A673 (cell line): ENCODE results near the gene YWHAG. TPM values are rescaled to one million over a fixed set of nuclear protein-coding genes. Genes with fewer than 3 reads are reported as not detected.

Source experiments
- BruUV-seq: library from RNA; stranded (reverse); fragments of 400-500 nt; replicated peaks from 2 replicates; lab custom pipeline; 2021; lab: Mats Ljungman, UMichigan
- CTCF ChIA-PET: fragments of 300-600 bp; sonication (Branson Sonifier 250); formaldehyde crosslinking; loops from one replicate; lab custom pipeline; 2022; ENCODE audit warnings: antibody characterized with exemption; lab: Charles Lee
- POLR2A ChIA-PET: fragments of 300-600 bp; sonication (Branson Sonifier 250); formaldehyde crosslinking; loops from one replicate; lab custom pipeline; 2022; ENCODE audit warnings: antibody characterized with exemption; ENCODE audit not compliant: low non-redundant PET; lab: Charles Lee
- DNase-seq: peaks from one replicate; pipeline ENCODE4 v3.0.0-alpha.2; 2015; ENCODE audit warnings: low spot score
- H3K27ac ChIP-seq: fragments of 200-600 bp; sonication (generic); 2 replicates; pipeline ENCODE4 v1.5.1; 2016; ENCODE audit warnings: mixed run types, low read depth, mild to moderate bottlenecking, mixed read lengths, antibody characterized with exemption, low read length; ENCODE audit not compliant: poor library complexity, severe bottlenecking
- H3K27me3 ChIP-seq: fragments of 200-600 bp; sonication (generic); replicated peaks from 2 replicates; pipeline ENCODE4 v1.6.1; 2017; ENCODE audit warnings: mixed run types, low read depth, mild to moderate bottlenecking, mixed read lengths, antibody characterized with exemption, low read length; ENCODE audit not compliant: insufficient read depth, poor library complexity
- H3K36me3 ChIP-seq: fragments of 200-600 bp; sonication (generic); 2 replicates; pipeline ENCODE4 v1.6.1; 2016; ENCODE audit warnings: mixed run types, mild to moderate bottlenecking, mixed read lengths, antibody characterized with exemption, low read length; ENCODE audit not compliant: insufficient read depth, poor library complexity, severe bottlenecking
- H3K4me1 ChIP-seq: fragments of 200-600 bp; sonication (generic); 2 replicates; pipeline ENCODE4 v1.6.1; 2017; ENCODE audit warnings: mixed run types, mild to moderate bottlenecking, mixed read lengths, antibody characterized with exemption, low read length; ENCODE audit not compliant: insufficient read depth, poor library complexity, severe bottlenecking
- H3K4me3 ChIP-seq: fragments of 200-600 bp; sonication (generic); 2 replicates; pipeline ENCODE4 v1.5.1; 2016; ENCODE audit warnings: low read depth, mixed run types, mild to moderate bottlenecking, mixed read lengths, low read length; ENCODE audit not compliant: poor library complexity, severe bottlenecking
- H3K9me3 ChIP-seq: fragments of 200-600 bp; sonication (generic); 2 replicates; pipeline ENCODE4 v1.6.1; 2016; ENCODE audit warnings: mixed run types, low read depth, mild to moderate bottlenecking, mixed read lengths, antibody characterized with exemption, low read length; ENCODE audit not compliant: poor library complexity, severe bottlenecking
- CTCF ChIP-seq: fragments of 300-800, 200-600 bp; sonication (generic); conservative IDR thresholded peaks from 2 replicates; pipeline ENCODE4 v1.5.1; 2017; ENCODE audit warnings: low read depth, mild to moderate bottlenecking, antibody characterized with exemption, low read length, moderate library complexity, mixed read lengths
- EZH2 ChIP-seq: fragments of 200-600 bp; sonication (generic); IDR thresholded peaks from 2 replicates; pipeline ENCODE4 v1.6.1; 2017; ENCODE audit warnings: borderline replicate concordance, low read depth, mild to moderate bottlenecking, mixed read lengths, antibody characterized with exemption, low read length; ENCODE audit not compliant: poor library complexity, severe bottlenecking
- intact Hi-C: fragments of 100-400 bp; cut with micrococcal nuclease; formaldehyde crosslinking; loops from one replicate; pipeline ENCODE4 v1.10.0; 2022; ENCODE audit not compliant: unreplicated experiment
- total RNA-seq: library from RNA; stranded (reverse); gene quantifications from 2 replicates; pipeline ENCODE4 v1.2.3, GENCODE V29; 2021

Gene YWHAG
- total RNA-seq, 1 experiment from 2014 or later = 249 TPM

GRCh38 chr7:76332078-76332477 lies 26.7 kb downstream of the YWHAG start:
- TF ChIP-seq EZH2 (no peak), CTCF (no peak)
- CTCF ChIA-PET = no interaction called here
- no peak for DNase-seq

GRCh38 chr7:76330673-76331072 lies 28.1 kb downstream of the YWHAG start:
- Histone ChIP-seq H3K27ac (peak overlapping the region; percentile 41), H3K9me3 (no peaks in the 10 kb centered on the region), H3K4me3 (no peak overlapping the region), H3K4me1 (peaks cover 3% of the 10 kb centered on the region), H3K36me3 (peaks cover 48% of the 10 kb centered on the region), H3K27me3 (no peaks in the 10 kb centered on the region)
- TF ChIP-seq EZH2 = no peak
- peak; percentile 38 for TF ChIP-seq CTCF
- no peak for DNase-seq
- no TSS peak for BruUV-seq
- ChIA-PET POLR2A (no interaction called here), CTCF (no interaction called here)
- intact Hi-C loops = no loop called here

More at GRCh38 chr7:76332078-76332477, 26.7 kb downstream of the YWHAG start:
- no TSS peak for BruUV-seq
- POLR2A ChIA-PET = no interaction called here
- no peak overlapping the region for H3K27ac ChIP-seq
- no peaks in the 10 kb centered on the region for H3K27me3 ChIP-seq
- H3K4me1 ChIP-seq = peaks cover 5% of the 10 kb centered on the region
- H3K36me3 ChIP-seq = peaks cover 39% of the 10 kb centered on the region
- no peak overlapping the region for H3K4me3 ChIP-seq
- intact Hi-C loops = no loop called here
- H3K9me3 ChIP-seq = no peaks in the 10 kb centered on the region

- no peak for TF ChIP-seq EZH2
- no peak for TF ChIP-seq CTCF
- Histone ChIP-seq H3K27ac (peak overlapping the region; percentile 41), H3K9me3 (no peaks in the 10 kb centered on the region), H3K4me1 (peaks cover 3% of the 10 kb centered on the region), H3K27me3 (no peaks in the 10 kb centered on the region), H3K4me3 (no peak overlapping the region), H3K36me3 (peaks cover 50% of the 10 kb centered on the region)
- intact Hi-C loops = no loop called here
- no peak for DNase-seq
- BruUV-seq = no TSS peak
- ChIA-PET POLR2A (no interaction called here), CTCF (no interaction called here)
Observed at GRCh38 chr7:76330261-76330660, 28.5 kb downstream of the YWHAG start.
